Measurements from ENCODE around the gene MAST4.

MAST4 gene

DNA sequence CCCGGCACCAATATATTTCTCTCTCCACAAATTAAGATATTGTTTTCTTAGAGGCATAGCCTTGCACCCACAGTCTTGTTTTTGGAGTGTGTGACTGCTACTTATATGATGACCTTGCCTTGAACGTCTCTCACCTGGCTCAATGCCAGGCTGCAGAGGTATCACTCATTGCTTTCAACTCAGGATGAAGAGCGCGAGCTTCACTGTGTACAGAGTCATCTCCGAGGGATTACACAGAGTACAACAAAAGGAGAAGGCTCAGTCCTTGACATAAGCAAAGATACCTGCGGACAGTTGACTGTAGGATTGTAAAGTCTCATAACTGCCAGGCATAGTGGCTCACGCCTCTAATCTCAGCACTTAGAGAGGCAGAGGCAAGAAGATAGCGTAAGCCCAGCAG is 546.6 kb downstream of the MAST4 start:
- DNase-seq (ENCODE audit: insufficient read length, low spot score) = no peak
- no peak for FAIRE-seq

DNA sequence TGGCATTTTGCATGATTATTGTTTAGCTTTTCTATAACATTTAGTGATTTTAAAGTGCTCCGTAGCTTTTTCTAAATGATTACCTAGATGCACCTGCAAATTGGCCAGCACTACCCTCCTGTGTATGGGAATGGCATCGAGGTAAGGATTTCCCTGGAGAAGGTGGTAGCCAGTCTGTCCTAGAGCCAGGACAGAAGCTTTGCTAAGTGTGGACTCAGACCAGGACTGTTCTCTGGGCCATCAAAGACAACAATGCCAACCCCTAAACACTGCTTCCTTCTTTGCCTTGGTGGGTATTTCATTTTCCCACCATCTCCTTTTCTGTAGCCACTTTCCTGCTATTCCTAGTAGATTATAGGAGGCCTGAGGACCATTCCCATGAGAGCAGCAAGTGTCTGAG is 547.4 kb downstream of the MAST4 start:
- FAIRE-seq = no peak
- DNase-seq (ENCODE audit: insufficient read length, low spot score) = no peak

DNA sequence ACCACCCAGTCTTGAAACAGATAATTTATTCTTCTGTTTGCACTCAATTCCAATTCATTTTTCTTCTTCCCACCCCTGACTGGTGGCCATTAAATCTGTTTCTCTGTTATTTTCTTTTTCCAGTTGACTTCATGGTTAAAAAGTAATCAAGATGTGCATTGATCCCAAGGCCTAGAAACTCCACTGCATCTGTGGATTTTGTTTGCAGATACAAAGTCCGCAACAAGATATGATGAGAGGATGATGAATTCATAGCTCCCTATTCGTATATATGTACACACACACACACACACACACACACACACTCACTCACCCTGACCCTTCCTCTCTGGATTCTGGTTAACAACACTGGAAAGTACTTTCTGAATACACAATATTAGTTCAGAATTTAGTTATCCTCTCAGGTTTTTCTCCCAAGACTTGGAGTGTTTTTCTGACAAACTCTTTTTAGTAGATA is 548.0 kb downstream of the MAST4 start:
- DNase-seq (ENCODE audit: insufficient read length, low spot score) (no peak), FAIRE-seq (no peak)

DNA sequence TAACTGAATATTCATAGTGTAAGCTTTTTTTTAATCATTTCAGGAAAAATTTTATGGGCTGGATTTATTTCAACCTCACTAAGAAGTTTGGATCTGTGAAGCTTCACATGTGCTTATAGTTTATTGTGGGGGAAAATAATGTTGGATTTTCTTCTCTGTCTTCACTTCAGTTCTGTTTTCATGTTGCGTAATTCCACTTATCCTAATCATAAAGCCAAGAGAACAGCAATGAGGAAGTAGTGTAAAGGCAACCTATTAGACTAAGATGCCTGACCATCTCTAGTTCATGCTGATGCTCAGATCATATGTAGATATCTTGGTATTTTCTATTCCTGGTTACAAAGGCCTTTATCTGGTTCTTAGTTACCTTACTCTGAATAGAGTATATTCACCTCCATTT is 550.4 kb downstream of the MAST4 start:
- FAIRE-seq (no peak), DNase-seq (ENCODE audit: insufficient read length, low spot score) (no peak)

DNA sequence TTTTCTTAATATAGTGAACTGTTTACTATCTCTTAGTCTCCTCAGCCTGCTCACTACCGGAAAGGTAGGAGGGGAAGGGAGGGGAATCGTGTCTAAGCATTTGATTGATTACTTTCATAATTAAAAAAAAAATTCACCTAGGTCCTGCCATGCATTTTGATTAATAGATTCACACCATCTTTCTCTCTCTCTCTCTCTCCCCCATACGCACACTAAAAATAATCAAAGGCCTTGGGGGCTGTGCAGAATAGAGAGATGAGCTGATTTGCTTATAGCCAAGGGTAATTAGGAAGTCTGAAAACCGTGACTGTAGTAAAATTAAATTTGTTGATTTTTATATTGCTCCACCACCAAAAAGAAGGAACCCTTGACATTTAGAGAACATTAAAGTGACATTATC is 550.8 kb downstream of the MAST4 start:
- DNase-seq (ENCODE audit: insufficient read length, low spot score) (no peak), FAIRE-seq (no peak)

DNA sequence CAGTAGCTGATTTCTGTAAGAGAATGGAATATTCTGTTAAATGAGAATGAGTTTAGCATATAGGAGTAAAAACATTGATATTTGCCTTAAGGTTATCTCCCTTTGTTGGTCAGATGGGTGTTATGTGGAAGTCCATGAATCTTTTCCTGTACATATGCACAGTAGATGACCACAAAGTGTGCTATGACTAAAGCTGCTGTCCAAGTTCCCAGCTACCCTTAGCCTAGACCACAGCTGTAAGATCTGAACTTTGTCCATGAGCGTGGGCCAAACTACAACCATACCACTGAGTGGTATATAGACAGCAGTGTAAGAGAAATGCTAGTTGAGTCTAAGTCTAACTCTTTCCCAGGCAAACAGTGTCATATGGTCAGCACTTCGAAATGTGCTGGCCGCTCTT is 551.6 kb downstream of the MAST4 start:
- no peak for DNase-seq (ENCODE audit: insufficient read length, low spot score)
- no peak for FAIRE-seq

DNA sequence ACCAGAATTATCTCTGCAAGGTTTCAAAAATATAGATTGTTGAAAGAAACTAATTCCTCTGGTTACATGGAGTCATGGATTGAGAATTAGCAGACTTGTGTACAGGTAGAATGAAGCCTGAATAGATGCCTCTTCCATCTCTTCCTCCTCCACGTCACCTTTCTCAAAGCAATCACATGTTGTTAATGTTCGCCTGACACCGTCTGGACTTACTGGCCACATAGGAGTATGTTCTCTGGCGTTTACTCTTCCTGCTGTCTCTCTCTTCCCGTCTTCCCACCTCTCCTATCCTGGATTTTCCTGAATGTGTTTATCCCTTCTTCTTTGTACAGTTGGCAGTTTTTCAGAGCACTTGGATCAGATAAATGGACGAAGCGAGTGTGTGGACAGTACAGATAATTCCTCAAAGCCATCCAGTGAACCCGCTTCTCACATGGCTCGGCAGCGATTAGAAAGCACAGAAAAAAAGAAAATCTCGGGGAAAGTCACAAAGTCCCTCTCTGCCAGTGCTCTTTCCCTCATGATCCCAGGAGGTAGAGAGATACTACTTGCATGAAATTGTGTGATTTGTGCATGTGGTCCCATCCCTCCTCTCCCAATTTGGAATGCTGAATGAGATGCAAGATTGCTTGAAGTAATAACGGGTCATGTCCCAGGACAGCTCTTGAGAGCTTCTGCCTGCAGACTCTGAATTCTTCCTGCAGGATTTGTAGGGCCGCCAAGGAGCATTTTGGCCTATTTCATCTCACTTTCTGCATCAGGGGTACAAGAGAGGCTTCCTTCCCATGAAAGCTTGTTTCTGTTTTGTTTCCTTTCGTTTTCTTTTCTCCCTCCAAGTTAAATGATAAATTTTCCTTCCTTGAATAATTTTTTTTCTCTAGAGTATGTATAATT is 553.1 kb downstream of the MAST4 start:
- DNase-seq (ENCODE audit: insufficient read length, low spot score) (no peak), FAIRE-seq (no peak)

DNA sequence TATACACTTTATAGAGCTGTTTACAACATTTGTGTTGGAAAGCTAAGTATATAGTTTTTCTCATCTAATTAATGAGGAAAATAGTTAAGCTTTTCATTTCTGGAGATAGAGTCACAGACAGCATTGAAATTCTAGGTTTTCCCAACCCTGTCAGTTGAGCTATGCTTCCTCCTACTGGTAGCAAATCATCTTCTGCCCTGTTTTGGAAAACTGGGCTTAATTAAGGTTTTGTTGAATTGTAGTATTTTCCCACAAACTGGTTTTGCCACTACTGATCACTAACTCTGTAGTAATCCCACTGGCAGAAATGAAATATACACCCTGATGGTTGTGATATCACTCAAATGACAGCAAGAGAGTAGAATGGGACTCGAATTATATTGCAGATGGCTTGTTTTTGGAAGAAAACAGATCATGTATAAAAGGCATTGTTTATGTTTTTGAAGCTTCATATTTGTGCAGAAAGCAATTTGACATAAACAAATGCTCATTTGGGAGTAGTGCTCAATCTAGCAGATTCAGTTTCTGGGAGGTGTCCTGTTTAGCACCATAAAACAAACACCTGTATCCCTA is 553.8 kb downstream of the MAST4 start:
- DNase-seq (ENCODE audit: insufficient read length, low spot score) = no peak
- FAIRE-seq = no peak

DNA sequence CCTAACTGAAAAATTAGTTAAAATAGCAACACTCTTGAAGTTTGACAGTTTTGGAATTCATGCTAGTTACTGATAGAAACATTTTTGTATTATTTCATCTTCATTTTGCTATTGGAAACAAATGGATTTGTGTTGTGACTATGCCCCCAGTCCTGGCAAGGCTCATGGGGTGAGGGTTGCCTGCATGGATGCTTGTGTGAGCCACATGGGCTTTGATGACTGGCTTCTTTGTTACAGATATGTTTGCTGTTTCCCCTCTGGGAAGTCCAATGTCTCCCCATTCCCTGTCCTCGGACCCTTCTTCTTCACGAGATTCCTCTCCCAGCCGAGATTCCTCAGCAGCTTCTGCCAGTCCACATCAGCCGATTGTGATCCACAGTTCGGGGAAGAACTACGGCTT is 556.2 kb downstream of the MAST4 start:
- DNase-seq (ENCODE audit: insufficient read length, low spot score) = no peak
- no peak for FAIRE-seq

DNA sequence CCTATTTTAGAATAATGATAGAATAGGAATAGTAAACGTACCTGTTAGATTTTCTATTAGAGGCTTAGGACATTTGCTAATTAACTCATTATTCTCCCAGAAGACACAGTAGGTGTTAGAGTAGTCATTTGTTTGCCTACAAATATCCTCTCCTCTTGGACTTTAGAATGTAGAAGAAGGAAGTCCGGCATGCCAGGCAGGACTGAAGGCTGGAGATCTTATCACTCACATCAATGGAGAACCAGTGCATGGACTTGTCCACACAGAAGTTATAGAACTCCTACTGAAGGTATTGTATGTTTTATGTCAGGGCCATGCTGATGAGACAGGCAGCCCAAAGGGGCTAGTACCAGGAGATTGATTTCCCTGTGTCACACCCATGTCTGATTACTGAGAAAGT is 557.1 kb downstream of the MAST4 start:
- FAIRE-seq (no peak), DNase-seq (ENCODE audit: insufficient read length, low spot score) (no peak)

DNA sequence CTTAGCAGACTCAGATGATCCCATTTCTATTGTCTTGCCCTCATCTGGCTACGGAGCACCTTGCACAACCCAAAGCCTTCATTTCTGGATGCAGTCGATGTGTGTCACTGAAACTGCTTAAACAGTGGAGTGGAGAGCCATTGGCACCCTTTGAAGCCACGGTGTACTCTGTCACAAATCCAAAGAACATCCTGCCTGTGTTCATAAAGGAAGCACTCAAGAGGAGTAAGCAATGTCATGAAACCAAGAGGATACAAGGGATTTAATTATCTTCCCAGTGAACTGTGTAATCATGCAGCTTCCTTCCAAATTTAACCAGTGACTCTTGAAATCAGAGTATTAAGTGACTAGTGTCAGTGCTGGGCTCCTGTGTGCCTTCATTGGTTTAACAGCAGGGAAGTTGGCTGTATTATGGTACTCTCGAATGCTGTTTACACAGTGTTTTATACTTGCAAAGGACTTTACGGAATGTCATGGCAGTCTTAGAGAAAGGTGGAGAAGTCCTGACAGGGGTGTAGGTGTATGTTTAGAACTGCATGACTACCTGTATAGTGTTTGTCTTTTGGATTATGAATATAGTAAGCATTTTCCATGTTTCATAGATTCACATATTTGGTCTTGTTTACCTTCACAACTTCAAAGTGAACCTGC is 558.5 kb downstream of the MAST4 start:
- DNase-seq (ENCODE audit: insufficient read length, low spot score) (no peak), FAIRE-seq (no peak)

DNA sequence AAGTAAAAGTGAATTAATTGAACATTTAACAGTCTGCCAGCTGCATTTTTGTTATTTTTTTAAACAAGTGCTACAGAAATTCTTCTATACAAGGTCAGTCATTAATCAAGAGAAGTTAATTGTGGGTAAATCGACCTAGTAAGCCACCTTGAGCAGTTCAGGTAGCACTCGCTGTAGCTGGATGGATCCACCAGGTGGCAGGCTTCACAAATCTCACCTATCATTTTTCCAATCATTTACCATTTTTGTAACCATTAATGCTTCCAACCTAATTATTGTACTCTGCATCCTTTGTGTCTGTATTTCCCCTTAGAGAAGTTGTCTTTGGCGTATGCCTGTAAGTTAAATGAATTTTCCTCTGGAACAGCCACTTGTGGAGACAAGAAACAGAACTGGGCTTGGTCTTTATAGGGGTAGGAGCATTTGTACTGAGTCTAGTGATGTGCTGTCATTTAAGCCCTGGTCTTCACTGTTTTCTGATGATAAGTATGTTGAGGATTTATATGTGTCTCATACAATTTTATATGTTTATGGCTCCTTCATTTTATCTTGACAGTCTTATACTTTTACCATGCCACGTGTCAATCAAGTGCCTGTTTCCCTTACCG is 560.9 kb downstream of the MAST4 start:
- peak; percentile 20 for DNase-seq (ENCODE audit: insufficient read length, low spot score)
- peak; percentile 93 for FAIRE-seq

DNA sequence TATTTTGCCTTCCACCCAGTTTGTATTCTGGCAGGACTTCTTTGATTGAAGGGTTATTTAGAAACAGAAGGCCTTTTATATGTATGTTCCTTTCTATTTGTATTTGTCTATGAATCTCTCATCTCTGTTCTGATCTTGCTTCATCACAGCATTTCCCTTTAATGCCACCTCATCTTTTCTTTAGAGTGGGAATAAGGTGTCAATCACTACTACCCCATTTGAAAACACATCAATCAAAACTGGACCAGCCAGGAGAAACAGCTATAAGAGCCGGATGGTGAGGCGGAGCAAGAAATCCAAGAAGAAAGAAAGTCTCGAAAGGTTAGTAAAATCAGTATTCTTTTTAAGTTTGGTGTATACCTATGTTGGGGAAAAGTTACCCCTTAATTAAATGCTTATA is 564.1 kb downstream of the MAST4 start:
- DNase-seq (ENCODE audit: insufficient read length, low spot score) (no peak), FAIRE-seq (no peak)

DNA sequence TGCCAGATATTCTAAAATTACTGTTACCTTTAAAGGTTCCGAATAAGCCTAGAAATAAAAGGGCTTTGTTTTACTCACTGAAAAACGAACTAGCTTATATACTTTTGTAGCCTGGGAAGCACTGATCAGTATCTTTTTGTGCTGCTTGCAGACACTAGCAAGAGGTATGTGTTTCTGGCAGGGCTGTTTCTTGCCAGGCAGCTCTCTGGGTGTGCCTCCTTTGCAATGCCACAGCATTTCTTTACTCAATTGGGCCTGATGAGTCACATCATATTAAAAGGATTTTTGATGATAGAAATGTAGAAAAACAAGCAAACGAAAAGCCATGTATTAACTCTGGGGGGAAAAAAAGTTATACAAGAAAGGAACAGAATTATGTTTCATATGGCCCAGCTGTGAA is 564.8 kb downstream of the MAST4 start:
- DNase-seq (ENCODE audit: insufficient read length, low spot score) = no peak
- FAIRE-seq = peak; percentile 11

DNA sequence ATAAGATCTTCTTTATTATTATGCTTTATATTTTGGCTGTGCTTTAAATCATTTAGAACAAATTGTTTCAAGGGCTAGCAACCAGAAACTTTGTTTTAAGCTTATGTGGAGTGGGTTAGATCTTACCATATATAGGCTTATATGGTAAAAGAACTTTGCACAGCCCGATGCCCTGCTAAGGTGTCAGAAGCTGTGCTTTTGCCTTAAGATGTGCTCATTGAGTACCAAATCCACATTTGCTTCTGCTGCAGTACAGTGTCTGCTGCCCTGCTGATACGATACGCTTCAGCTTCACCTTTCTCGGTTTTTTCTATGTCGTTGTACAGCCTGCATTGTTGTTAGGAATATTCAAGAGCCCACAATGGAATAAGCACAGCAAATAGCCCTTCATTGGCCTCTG is 565.6 kb downstream of the MAST4 start:
- DNase-seq (ENCODE audit: insufficient read length, low spot score) (no peak), FAIRE-seq (no peak)

DNA sequence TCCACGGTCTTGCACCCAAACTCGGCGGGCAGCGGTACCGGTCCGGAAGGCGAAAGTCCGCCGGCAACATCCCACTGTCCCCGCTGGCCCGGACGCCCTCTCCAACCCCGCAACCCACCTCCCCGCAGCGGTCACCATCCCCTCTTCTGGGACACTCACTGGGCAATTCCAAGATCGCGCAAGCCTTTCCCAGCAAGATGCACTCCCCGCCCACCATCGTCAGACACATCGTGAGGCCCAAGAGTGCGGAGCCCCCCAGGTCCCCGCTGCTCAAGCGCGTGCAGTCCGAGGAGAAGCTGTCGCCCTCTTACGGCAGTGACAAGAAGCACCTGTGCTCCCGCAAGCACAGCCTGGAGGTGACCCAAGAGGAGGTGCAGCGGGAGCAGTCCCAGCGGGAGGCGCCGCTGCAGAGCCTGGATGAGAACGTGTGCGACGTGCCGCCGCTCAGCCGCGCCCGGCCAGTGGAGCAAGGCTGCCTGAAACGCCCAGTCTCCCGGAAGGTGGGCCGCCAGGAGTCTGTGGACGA is 567.1 kb downstream of the MAST4 start:
- FAIRE-seq = no peak

DNA sequence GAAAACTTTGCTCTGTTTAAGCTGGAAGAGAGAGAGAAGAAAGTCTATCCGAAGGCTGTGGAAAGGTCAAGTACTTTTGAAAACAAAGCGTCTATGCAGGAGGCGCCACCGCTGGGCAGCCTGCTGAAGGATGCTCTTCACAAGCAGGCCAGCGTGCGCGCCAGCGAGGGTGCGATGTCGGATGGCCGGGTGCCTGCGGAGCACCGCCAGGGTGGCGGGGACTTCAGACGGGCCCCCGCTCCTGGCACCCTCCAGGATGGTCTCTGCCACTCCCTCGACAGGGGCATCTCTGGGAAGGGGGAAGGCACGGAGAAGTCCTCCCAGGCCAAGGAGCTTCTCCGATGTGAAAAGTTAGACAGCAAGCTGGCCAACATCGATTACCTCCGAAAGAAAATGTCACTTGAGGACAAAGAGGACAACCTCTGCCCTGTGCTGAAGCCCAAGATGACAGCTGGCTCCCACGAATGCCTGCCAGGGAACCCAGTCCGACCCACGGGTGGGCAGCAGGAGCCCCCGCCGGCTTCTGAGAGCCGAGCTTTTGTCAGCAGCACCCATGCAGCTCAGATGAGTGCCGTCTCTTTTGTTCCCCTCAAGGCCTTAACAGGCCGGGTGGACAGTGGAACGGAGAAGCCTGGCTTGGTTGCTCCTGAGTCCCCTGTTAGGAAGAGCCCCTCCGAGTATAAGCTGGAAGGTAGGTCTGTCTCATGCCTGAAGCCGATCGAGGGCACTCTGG is 567.8 kb downstream of the MAST4 start:
- FAIRE-seq (no peak), DNase-seq (ENCODE audit: insufficient read length, low spot score) (no peak)

More for the DNA sequence above, 567.1 kb downstream of the MAST4 start:
- DNase-seq (ENCODE audit: insufficient read length, low spot score) = no peak

DNA sequence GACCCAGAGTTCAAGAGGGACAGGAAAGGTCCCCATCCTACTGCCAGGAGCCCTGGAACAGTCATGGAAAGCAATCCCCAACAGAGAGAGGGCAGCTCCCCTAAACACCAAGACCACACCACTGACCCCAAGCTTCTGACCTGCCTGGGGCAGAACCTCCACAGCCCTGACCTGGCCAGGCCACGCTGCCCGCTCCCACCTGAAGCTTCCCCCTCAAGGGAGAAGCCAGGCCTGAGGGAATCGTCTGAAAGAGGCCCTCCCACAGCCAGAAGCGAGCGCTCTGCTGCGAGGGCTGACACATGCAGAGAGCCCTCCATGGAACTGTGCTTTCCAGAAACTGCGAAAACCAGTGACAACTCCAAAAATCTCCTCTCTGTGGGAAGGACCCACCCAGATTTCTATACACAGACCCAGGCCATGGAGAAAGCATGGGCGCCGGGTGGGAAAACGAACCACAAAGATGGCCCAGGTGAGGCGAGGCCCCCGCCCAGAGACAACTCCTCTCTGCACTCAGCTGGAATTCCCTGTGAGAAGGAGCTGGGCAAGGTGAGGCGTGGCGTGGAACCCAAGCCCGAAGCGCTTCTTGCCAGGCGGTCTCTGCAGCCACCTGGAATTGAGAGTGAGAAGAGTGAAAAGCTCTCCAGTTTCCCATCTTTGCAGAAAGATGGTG is 568.8 kb downstream of the MAST4 start:
- FAIRE-seq (no peak), DNase-seq (ENCODE audit: insufficient read length, low spot score) (no peak)

DNA sequence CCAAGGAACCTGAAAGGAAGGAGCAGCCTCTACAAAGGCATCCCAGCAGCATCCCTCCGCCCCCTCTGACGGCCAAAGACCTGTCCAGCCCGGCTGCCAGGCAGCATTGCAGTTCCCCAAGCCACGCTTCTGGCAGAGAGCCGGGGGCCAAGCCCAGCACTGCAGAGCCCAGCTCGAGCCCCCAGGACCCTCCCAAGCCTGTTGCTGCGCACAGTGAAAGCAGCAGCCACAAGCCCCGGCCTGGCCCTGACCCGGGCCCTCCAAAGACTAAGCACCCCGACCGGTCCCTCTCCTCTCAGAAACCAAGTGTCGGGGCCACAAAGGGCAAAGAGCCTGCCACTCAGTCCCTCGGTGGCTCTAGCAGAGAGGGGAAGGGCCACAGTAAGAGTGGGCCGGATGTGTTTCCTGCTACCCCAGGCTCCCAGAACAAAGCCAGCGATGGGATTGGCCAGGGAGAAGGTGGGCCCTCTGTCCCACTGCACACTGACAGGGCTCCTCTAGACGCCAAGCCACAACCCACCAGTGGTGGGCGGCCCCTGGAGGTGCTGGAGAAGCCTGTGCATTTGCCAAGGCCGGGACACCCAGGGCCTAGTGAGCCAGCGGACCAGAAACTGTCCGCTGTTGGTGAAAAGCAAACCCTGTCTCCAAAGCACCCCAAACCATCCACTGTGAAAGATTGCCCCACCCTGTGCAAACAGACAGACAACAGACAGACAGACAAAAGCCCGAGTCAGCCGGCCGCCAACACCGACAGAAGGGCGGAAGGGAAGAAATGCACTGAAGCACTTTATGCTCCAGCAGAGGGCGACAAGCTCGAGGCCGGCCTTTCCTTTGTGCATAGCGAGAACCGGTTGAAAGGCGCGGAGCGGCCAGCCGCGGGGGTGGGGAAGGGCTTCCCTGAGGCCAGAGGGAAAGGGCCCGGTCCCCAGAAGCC is 569.6 kb downstream of the MAST4 start:
- peak; percentile 62 for FAIRE-seq
- peak; percentile 73 for DNase-seq (ENCODE audit: insufficient read length, low spot score)

Data from GM19239 (cell line).